Stimulated activated CD8-positive, alpha-beta memory T cell treated with anti-CD3 and anti-CD28 coated beads, Interleukin-7, amount 100 ng/mL, for 1 hour (primary cell): ENCODE data around the gene CCDC201.

ENCODE experiments used
- DNase-seq, 2 donors: peaks; one replicate each; pipeline ENCODE4 v3.0.0-alpha.2; 2020; ENCODE audit warnings: low read depth in 2 of 2

The CCDC201 gene

GRCh38 chr7:45873035-45873354 lies at the start of gene CCDC201:
Gene CCDC201 (minus strand): TSS chr7:45873082. CDS start chr7:45873007, 75 bp downstream.
- no peak for DNase-seq

GRCh38 chr7:45921699-45922519 lies 49.0 kb upstream of the CCDC201 start:
- DNase-seq, result no peak

- no peak for DNase-seq
Observed at GRCh38 chr7:45921381-45921698, 48.5 kb upstream of the CCDC201 start.

GRCh38 chr7:45920502-45921380 lies 47.9 kb upstream of the CCDC201 start, which contains the start of gene IGFBP3:
Gene IGFBP3 (minus strand): TSS chr7:45921272. CDS start chr7:45921140, 132 bp downstream.
- no peak for DNase-seq

- DNase-seq, result no peak
Observed at GRCh38 chr7:45919993-45920459, 47.1 kb upstream of the CCDC201 start.

GRCh38 chr7:45919231-45919784 lies 46.4 kb upstream of the CCDC201 start:
- no peak for DNase-seq

- DNase-seq, result no peak
Observed at GRCh38 chr7:45918556-45918955, 45.7 kb upstream of the CCDC201 start.

- peak; percentile 36 to 56 for DNase-seq
Observed at GRCh38 chr7:45917658-45918057, 44.8 kb upstream of the CCDC201 start.

- DNase-seq, result no peak
Observed at GRCh38 chr7:45917064-45917463, 44.2 kb upstream of the CCDC201 start.

- no peak for DNase-seq
Observed at GRCh38 chr7:45915606-45916005, 42.7 kb upstream of the CCDC201 start.

- DNase-seq, result no peak
Observed at GRCh38 chr7:45914911-45915310, 42.0 kb upstream of the CCDC201 start.

GRCh38 chr7:45912972-45913371 lies 40.1 kb upstream of the CCDC201 start:
- DNase-seq, result no peak

- no peak for DNase-seq
Observed at GRCh38 chr7:45911311-45911710, 38.4 kb upstream of the CCDC201 start.

GRCh38 chr7:45910855-45911254 lies 38.0 kb upstream of the CCDC201 start:
- DNase-seq, result no peak

GRCh38 chr7:45909561-45909960 lies 36.7 kb upstream of the CCDC201 start:
- DNase-seq, result no peak

GRCh38 chr7:45902820-45903219 lies 29.9 kb upstream of the CCDC201 start:
- DNase-seq, result no peak

GRCh38 chr7:45901566-45901965 lies 28.7 kb upstream of the CCDC201 start:
- no peak for DNase-seq

GRCh38 chr7:45898222-45898621 lies 25.3 kb upstream of the CCDC201 start:
- DNase-seq, result no peak

GRCh38 chr7:45897042-45897690 lies 24.3 kb upstream of the CCDC201 start:
- DNase-seq, result no peak

- no peak for DNase-seq
Observed at GRCh38 chr7:45894665-45895062, 21.8 kb upstream of the CCDC201 start.

GRCh38 chr7:45893996-45894664 lies 21.2 kb upstream of the CCDC201 start:
- DNase-seq, result no peak
